Activated CD8-positive, alpha-beta memory T cell treated with anti-CD3 and anti-CD28 coated beads, Interleukin-2, amount 50 U/mL, for 48 hours (primary cell): Measurements from ENCODE around the gene TGFB1.
"Not testable (repeated sequence)": the region's sequence is repeated elsewhere in the genome, so short reads cannot be mapped to it uniquely, and the experiment has no call there.

Source experiments
- DNase-seq: peaks from one replicate; pipeline ENCODE4 v3.0.0-alpha.2; 2020

The TGFB1 gene

DNA sequence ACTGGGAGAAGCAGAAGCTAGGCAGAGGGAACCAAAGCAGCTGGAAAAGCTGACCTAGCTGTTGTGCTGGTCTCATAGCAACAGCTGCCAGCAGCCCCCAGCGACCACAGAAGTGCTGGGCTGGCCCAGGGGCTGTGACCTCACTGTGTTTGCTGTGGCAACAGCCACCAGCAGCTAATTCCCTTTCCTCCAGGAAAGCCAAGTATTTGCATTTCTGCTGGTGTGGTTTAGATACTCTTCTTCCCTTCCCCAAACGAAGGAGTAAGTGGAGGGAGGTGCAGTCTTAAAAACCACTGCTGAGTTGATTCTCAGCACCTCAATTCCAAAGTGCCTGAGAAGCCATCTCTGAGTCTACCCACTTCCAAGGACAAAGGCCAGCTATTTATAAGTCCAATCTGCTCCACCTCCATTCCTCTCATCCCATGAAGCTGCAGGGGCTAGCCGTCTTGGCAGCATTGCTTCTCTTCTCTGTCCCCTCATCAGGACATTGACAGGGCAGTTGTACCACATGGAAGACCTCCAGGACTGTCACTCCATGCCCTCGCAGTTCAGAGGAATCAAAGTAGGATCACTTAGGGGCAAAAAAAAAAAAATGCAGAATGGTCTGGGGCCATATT lies 55.3 kb downstream of the TGFB1 start:
- DNase-seq: no peak

DNA sequence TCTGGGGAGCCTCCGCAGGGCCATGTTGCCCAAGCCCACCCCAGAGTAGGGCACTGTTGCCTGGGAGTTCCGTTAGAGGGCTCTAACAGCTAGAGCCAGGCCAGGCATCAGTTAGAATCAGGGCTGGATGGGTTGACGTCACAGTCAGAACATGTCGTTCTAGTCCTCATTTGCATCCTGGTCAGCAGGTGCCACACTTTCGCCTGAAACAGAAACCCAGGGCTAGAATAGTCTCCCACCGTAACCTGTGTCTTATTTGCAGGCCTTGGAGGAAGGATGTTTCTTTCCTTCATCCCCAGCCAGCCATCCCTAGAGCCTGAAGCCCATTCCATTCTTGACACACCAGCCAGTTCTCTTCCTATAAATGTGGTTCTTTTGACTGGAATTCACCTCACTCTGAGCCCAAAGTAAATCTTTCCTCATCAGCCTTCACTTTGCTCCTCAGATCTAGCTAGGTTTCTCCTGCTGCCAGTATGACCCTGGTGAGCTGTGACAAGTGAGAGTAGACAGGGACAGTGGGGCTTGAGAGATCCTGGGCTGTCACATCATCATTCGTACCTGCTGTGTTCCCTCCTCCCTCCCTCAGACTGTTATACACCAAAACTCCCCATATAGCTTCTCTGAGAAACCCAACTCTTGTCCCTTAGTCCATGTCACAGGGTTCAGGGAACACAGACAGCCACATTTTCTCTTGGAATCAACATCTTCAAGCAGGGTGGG lies 55.9 kb downstream of the TGFB1 start:
- no peak for DNase-seq

DNA sequence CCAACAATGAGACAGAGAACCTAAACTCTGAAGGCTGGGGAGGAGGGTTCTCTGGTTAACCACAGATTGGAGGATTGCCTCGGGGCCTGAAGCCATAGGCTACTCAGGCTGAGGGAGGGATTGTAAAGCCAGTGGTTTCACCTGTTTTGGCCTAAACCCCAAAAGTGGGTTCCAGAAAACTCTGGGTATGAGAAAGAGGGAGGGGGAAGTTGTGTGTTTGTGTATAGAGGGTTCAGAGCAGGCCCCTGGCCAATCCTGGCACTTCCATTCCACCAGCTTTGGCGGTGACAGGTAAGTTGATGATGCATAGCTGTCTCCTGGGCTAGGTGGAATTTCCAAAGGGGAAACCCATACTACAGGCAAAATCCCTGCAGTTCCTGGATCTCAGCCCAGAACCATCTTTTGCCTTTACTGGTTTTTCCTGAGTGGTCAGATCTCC lies 57.3 kb downstream of the TGFB1 start:
- DNase-seq: no peak

DNA sequence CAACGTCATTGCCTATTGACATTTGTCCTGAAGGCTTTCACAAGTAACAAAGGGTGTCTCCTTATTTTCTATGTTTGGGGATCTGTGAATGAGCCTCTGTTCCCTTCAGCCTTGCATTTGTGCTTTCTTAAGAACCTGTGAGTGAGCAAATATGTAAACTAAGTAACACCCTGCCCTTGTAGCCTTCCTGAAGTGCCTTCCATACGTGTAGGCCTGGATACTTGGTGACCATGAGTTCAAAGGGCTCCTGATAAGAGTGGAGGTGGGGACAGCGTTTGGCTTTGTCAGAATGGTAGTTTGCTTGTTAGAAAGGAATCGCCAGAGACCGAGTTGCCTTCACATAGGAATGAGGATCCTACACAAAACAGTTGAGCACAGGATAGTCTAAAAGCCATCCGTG lies 58.2 kb downstream of the TGFB1 start:
- no peak for DNase-seq

DNA sequence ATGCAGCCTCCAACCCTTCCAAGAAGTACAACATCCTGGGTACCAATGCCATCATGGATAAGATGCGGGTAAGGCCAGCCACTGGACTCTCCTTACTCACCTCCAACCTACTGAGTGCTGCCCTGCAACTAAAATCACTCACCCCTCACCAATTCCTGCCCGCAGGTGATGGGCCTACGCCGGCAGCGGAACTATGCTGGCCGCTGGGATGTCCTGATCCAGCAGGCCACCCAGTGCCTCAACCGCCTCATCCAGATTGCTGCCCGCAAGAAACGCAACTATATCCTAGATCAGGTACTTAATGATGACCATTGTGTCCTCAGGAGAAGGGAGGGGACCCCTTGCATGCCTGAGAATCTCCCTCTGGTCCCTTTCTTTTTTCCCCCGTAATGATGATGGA lies 59.3 kb downstream of the TGFB1 start:
- no peak for DNase-seq

DNA sequence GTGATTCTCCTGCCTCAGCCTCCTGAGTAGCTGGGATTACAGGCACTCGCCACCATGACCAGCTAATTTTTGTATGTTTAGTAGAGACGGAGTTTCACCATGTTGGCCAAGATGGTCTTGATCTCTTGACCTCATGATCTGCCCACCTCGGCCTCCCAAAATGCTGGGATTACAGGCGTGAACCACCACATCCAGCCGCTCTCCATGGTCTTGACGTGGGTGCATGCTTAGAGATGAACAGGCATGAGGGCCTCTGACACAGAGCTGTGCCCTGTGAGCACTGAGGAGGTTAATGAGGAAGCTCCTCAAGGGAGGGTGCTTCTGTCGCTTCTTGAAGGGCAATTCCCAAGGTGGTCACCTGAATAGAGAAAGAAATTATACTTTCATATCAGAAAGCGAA lies 63.9 kb downstream of the TGFB1 start:
- DNase-seq: not testable (repeated sequence)

DNA sequence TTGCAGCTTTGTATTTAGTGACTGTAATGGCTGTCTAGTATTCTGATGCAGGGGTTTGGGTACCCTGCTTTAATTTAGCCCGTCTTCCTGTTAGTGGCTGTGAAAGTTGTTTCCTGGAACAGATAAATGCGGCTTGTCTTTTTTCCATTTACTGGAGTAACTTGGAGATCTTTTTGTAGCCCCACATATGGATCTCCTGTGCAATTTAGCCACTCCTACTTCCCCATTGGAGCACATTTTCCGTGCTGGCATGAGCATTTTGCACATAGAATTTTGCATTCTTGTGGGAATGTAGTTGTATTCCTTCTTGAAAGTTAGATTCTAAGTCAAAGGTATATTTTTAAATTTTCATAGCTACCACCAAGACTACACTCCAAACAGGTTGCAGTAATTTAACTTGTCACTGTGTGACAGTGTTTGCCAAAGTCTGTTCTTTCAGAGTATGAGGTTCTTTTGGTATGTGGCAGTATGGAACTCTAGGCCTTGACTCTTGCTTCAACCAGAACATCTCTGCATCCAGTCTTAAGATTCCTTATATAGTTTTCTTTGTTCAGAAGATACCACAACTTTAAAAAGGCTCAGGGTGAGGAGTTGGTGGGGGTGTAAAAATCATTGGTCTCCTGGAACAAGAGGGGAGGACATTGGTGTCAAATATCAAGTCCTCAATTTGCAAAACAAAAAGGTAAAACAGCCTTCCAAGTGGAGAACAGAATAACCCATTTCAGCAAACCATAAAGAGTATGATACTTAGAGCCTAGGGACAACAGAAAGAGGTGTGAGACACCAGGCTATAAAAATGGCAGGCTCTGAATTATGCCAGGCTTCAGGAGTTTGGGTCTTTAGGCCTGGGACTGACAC lies 64.8 kb downstream of the TGFB1 start:
- DNase-seq: no peak
